ENCODE measurements around the gene MECP2. TPM values are rescaled to one million over a fixed set of nuclear protein-coding genes. Genes with fewer than 3 reads are reported as not detected.

The MECP2 gene
- total RNA-seq, 1 donor from 2014 or later, result 57.6 TPM

GRCh38 chrX:154061801-154062200 lies 35.7 kb downstream of the MECP2 start:
- Histone ChIP-seq H3K27ac (no peak overlapping the region), H3K36me3 (no peaks in the 10 kb centered on the region), H3K9me3 (no peaks in the 10 kb centered on the region), H3K4me1 (peaks cover 18% of the 10 kb centered on the region), H3K27me3 (ENCODE audit: low read depth) (no peaks in the 10 kb centered on the region), H3K4me3 (no peak overlapping the region)
- intact Hi-C loops (cut with DNase I), result no loop called here
- no peak for ATAC-seq
- TF ChIP-seq CTCF (IDR thresholded peaks at IDR 0.05), result no peak
- DNase-seq, result no peak

DNA sequence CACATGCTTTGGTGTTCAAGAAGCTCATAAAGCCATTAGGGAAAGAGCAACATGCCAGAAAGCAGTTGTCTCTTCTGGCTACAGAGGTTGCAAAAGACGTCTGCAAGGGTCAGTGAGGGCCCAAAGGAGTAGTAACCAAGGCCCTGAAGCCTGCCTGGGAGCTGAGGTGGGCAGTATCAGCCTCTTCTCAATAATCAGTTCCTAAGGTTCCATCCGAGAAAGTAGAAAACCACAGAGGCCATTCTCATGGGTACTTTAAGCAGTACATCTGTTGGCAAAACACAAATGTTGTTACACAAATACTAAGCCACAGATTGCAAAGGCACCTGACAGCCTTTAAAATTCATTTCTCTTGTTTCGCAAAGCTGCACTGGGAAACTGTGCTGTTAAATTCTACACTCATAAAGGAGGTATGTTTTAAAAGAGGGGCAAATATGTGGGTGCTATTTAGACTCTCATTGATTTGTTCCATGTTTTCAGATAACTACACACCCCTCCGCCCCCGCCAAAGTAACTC lies 37.7 kb downstream of the MECP2 start:
- no peaks in the 10 kb centered on the region for H3K27me3 ChIP-seq (ENCODE audit: low read depth)
- H3K36me3 ChIP-seq, result no peaks in the 10 kb centered on the region
- H3K4me3 ChIP-seq, result no peak overlapping the region
- peaks cover 18% of the 10 kb centered on the region for H3K4me1 ChIP-seq
- intact Hi-C loops (cut with DNase I), result no loop called here
- ATAC-seq (no peak), DNase-seq (no peak)
- no peak for TF ChIP-seq CTCF (IDR thresholded peaks at IDR 0.05)
- H3K27ac ChIP-seq, result no peak overlapping the region
- no peaks in the 10 kb centered on the region for H3K9me3 ChIP-seq

DNA sequence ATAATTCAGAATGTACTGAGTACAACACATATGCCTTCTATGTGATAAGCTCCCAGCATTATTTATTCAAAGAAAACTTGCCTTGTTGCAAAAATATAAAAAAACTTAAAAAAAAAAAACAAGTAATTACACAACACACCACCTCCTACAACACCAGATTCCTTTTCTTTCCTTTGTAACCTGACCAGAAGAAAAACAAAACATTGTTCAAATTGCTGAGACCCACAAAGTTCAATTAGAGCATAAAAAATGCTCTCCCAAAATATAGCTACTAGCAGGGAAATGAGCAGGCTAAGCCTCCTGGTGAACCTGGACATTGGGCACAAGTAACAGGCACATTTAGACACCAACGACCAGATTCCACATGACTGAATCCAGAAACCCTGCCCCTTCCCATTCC lies 38.3 kb downstream of the MECP2 start:
- Histone ChIP-seq H3K9me3 (no peaks in the 10 kb centered on the region), H3K4me1 (peaks cover 16% of the 10 kb centered on the region), H3K4me3 (no peak overlapping the region), H3K27me3 (ENCODE audit: low read depth) (no peaks in the 10 kb centered on the region), H3K27ac (no peak overlapping the region), H3K36me3 (no peaks in the 10 kb centered on the region)
- TF ChIP-seq CTCF (IDR thresholded peaks at IDR 0.05), result no peak
- DNase-seq, result no peak
- ATAC-seq, result no peak
- intact Hi-C loops (cut with DNase I), result no loop called here

DNA sequence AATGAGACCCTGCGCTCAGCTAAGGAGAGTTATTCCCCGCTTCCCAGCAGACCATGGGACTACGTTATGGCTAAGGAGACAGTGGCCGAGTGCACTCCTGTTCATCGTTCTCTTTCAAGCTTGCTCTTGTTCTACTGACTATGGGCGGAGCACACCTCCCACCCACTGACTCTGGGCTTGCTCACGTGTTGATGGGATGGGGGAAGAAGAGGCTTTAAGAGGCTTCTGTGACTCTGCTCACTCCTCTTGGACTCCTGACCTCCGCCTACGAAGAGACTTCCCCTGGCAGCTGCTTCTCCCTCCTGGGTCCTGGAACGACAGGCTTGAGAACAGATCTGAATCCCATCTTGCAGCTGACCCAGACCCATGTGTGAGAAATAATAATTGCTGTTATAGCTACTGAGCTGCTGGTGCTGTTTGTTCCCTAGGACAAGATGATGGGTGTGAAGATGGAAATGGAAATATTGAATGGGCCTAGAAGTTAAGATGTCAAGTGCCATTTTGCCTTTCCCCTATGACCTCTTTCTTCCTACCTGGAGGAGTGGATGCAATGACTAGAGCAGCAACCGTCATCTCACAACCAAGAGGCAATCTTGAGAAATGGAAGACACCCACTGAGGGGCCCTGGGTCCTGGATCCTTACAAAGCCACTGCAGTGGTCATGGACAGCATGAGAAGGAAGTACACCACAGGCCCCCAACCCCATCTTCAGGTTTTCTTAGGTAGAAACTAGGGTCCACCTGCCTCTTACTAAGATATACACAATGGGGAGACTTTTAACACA lies 39.1 kb downstream of the MECP2 start:
- no peak for ATAC-seq
- Histone ChIP-seq H3K27me3 (ENCODE audit: low read depth) (no peaks in the 10 kb centered on the region), H3K36me3 (no peaks in the 10 kb centered on the region), H3K27ac (no peak overlapping the region), H3K4me1 (peaks cover 9% of the 10 kb centered on the region), H3K9me3 (no peaks in the 10 kb centered on the region), H3K4me3 (no peak overlapping the region)
- no peak for DNase-seq
- intact Hi-C loops (cut with DNase I), result no loop called here
- TF ChIP-seq CTCF (IDR thresholded peaks at IDR 0.05), result no peak

- peaks cover 9% of the 10 kb centered on the region for H3K4me1 ChIP-seq
- DNase-seq (no peak), ATAC-seq (no peak)
- no peak overlapping the region for H3K4me3 ChIP-seq
- TF ChIP-seq CTCF (IDR thresholded peaks at IDR 0.05), result no peak
- intact Hi-C loops (cut with DNase I), result no loop called here
- no peak overlapping the region for H3K27ac ChIP-seq
- no peaks in the 10 kb centered on the region for H3K9me3 ChIP-seq
- H3K36me3 ChIP-seq, result no peaks in the 10 kb centered on the region
- H3K27me3 ChIP-seq (ENCODE audit: low read depth), result no peaks in the 10 kb centered on the region
These were observed 39.7 kb downstream of the MECP2 start for GRCh38 chrX:154057791-154058190.

Measured in lower lobe of right lung (tissue), 2 donors.